Measurements from ENCODE around the gene ACOX3.

DNA sequence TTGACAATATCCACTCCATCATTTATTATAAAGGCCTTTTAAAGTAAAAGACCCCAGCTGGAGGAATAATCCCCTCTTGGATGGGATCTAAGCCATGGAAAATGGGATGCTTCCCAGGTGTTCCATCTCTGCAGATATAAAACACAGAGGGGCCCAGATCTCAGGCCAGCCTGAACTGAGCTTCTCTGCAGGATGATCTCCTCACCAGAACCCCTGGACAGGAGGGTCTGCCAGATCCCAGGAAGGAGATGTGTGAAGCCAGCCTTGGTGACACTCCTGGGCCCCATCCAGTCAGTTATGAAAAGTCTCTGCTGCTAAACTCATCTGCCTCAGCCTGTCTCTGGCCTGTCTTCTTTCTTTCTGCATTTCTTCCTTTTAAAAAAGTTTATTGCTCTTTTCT, 114.3 kb downstream of the ACOX3 start:
- TF ChIP-seq CTCF (IDR thresholded peaks at IDR 0.05; ENCODE audit: control extremely low read depth in 1 of 3, insufficient read depth in 1 of 3, low read depth in 1 of 3, low read length in 3 of 3) (no peak), JUND (IDR thresholded peaks at IDR 0.05; ENCODE audit: low read length) (no peak), SP2 (IDR thresholded peaks at IDR 0.05; ENCODE audit: low read length) (no peak), EZH2 (IDR thresholded peaks at IDR 0.05; ENCODE audit: low read depth, low read length, severe bottlenecking) (no peak), EP300 (IDR thresholded peaks at IDR 0.05; ENCODE audit: borderline replicate concordance in 1 of 2, low read depth in 2 of 2, low read length in 2 of 2) (no peak), POLR2AphosphoS5 (IDR thresholded peaks at IDR 0.05; ENCODE audit: low read depth, low read length) (no peak), POLR2A (IDR thresholded peaks at IDR 0.05; ENCODE audit: control extremely low read depth in 1 of 2, low read depth in 2 of 2, low read length in 2 of 2) (no peak), TCF12 (IDR thresholded peaks at IDR 0.05; ENCODE audit: low read depth, low read length) (no peak), NRF1 (IDR thresholded peaks at IDR 0.05; ENCODE audit: low read depth, low read length) (no peak), E2F6 (IDR thresholded peaks at IDR 0.05) (no peak), RFX5 (IDR thresholded peaks at IDR 0.05; ENCODE audit: borderline replicate concordance, low read depth, low read length) (no peak), MAFK (IDR thresholded peaks at IDR 0.05; ENCODE audit: low read depth, low read length) (no peak)
